ENCODE measurements around the gene CHD9. TPM values are rescaled to one million over a fixed set of nuclear protein-coding genes. Genes with fewer than 3 reads are reported as not detected.

CHD9 gene
- polyA plus RNA-seq, 3 donors, result 15.8 to 26.1 (median 22.5) TPM

DNA sequence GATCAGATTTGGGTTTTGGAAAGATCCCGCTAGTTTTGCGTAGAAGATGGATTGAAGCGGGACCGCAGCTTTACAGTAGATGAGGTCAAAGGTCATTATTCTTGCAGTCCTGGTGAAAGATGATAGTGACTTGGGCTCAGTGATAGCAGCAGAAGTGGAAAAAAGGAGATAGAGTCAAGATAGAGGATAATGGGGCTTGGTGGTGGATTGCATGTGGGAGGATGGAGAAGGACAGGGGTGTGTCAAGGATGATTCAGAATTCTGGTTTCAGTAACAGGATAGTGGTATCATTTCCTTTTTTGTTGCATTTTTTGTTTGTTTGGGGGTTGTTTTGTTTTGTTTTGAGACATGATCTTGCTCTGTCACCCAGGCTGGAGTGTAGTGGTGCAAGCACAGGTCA is 30.7 kb upstream of the CHD9 start:
- Histone ChIP-seq H3K4me1 (ENCODE audit: control insufficient read depth in 1 of 2, insufficient read depth in 2 of 2, low read length in 2 of 2) (no peaks in the 10 kb centered on the region), H3K79me2 (ENCODE audit: insufficient read depth, low read length) (no peaks in the 10 kb centered on the region), H3K4me2 (replicated peaks; ENCODE audit: extremely low read depth, low read length, poor library complexity, severe bottlenecking) (no peak overlapping the region), H3K9me3 (replicated peaks in 1 of 2; ENCODE audit: control insufficient read depth in 1 of 2, insufficient read depth in 1 of 2, low read length in 2 of 2) (no peaks in the 10 kb centered on the region), H3K9ac (ENCODE audit: insufficient read depth, low read length, poor library complexity, severe bottlenecking) (no peak overlapping the region), H3K27ac (ENCODE audit: low read depth in 1 of 2, low read length in 2 of 2) (no peak overlapping the region), H2AFZ (ENCODE audit: insufficient read depth, low read depth, low read length, poor library complexity, severe bottlenecking) (no peak overlapping the region), H3K4me3 (replicated peaks in 1 of 3; ENCODE audit: low read depth in 2 of 3, low read length in 3 of 3) (no peak overlapping the region), H3K27me3 (ENCODE audit: control insufficient read depth in 2 of 2, insufficient read depth in 2 of 2, low read length in 2 of 2) (no peaks in the 10 kb centered on the region), H4K20me1 (ENCODE audit: insufficient read depth, low read length) (no peaks in the 10 kb centered on the region), H3K36me3 (replicated peaks in 1 of 2; ENCODE audit: control insufficient read depth in 1 of 2, insufficient read depth in 2 of 2, low read length in 2 of 2) (no peaks in the 10 kb centered on the region)
- H3K27me3 Mint-ChIP-seq (ENCODE audit: low read depth in 3 of 3), result peaks cover 2 to 9% (median 7%) of the 10 kb centered on the region in 3 donors
- DNase-seq, result no peak
- no peaks in the 10 kb centered on the region for H3K36me3 Mint-ChIP-seq
- no peak overlapping the region for H3K4me3 Mint-ChIP-seq
- TF ChIP-seq, protein P1, sequence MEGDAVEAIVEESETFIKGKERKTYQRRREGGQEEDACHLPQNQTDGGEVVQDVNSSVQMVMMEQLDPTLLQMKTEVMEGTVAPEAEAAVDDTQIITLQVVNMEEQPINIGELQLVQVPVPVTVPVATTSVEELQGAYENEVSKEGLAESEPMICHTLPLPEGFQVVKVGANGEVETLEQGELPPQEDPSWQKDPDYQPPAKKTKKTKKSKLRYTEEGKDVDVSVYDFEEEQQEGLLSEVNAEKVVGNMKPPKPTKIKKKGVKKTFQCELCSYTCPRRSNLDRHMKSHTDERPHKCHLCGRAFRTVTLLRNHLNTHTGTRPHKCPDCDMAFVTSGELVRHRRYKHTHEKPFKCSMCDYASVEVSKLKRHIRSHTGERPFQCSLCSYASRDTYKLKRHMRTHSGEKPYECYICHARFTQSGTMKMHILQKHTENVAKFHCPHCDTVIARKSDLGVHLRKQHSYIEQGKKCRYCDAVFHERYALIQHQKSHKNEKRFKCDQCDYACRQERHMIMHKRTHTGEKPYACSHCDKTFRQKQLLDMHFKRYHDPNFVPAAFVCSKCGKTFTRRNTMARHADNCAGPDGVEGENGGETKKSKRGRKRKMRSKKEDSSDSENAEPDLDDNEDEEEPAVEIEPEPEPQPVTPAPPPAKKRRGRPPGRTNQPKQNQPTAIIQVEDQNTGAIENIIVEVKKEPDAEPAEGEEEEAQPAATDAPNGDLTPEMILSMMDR (IDR thresholded peaks at IDR 0.05), result no peak
- intact Hi-C loops (cut with micrococcal nuclease), result loop anchor here in 1 of 2 donors (10.0 kb wide), 1 partner anchor 839 kb away; no protein-coding TSS in a partner anchor
- no peaks in the 10 kb centered on the region for H3K9me3 Mint-ChIP-seq
- WGBS (ENCODE audit: insufficient coverage), result 98% methylated on average over 4 of the region's 4 CpGs
- peaks cover 3% of the 10 kb centered on the region for H3K4me1 Mint-ChIP-seq
- no peak overlapping the region for H3K27ac Mint-ChIP-seq

DNA sequence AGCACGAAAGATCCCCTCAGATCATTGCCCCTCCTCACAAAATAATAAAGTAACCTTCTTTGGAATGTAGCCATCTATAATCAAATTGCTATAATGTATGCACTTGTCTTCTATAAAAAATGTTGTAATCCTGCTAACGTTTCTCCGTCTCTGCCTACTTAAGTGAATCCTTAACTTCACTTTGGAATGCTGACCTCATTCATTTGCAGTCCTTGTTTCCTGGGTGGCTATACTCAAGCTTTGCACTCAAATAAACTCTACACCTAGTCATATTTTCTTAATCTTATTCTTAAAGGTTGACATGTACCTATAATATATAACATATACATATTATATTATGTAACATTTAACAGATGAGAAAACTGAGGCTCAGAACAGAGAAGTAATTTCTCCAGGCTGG is 24.8 kb upstream of the CHD9 start:
- WGBS (ENCODE audit: insufficient coverage), result no CpG with 5 or more reads among the region's 3 CpGs

More for the DNA sequence above, 24.8 kb upstream of the CHD9 start:
- H3K27ac ChIP-seq (ENCODE audit: low read depth in 1 of 2, low read length in 2 of 2), result no peak overlapping the region
- H3K4me1 ChIP-seq (ENCODE audit: control insufficient read depth in 1 of 2, insufficient read depth in 2 of 2, low read length in 2 of 2), result no peaks in the 10 kb centered on the region
- H3K36me3 Mint-ChIP-seq, result no peaks in the 10 kb centered on the region
- peaks cover 0 to 8% (median 4%) of the 10 kb centered on the region in 7 donors for H3K9me3 Mint-ChIP-seq
- H3K79me2 ChIP-seq (ENCODE audit: insufficient read depth, low read length), result no peaks in the 10 kb centered on the region
- intact Hi-C loops (cut with micrococcal nuclease), result loop anchor here in 1 of 2 donors (10.0 kb wide), 1 partner anchor 845 kb away; no protein-coding TSS in a partner anchor
- no peaks in the 10 kb centered on the region for H3K9me3 ChIP-seq (replicated peaks in 1 of 2; ENCODE audit: control insufficient read depth in 1 of 2, insufficient read depth in 1 of 2, low read length in 2 of 2)
- DNase-seq, result no peak
- H3K4me2 ChIP-seq (replicated peaks; ENCODE audit: extremely low read depth, low read length, poor library complexity, severe bottlenecking), result no peak overlapping the region
- H2AFZ ChIP-seq (ENCODE audit: insufficient read depth, low read depth, low read length, poor library complexity, severe bottlenecking), result no peak overlapping the region
- no peak overlapping the region for H3K27ac Mint-ChIP-seq
- peaks cover 6% of the 10 kb centered on the region for H3K4me1 Mint-ChIP-seq
- no peaks in the 10 kb centered on the region for H4K20me1 ChIP-seq (ENCODE audit: insufficient read depth, low read length)
- no peak overlapping the region for H3K4me3 Mint-ChIP-seq
- peaks cover 3 to 7% (median 6%) of the 10 kb centered on the region in 3 donors for H3K27me3 Mint-ChIP-seq (ENCODE audit: low read depth in 3 of 3)
- TF ChIP-seq, protein P1 (IDR thresholded peaks at IDR 0.05), result no peak
- H3K27me3 ChIP-seq (ENCODE audit: control insufficient read depth in 2 of 2, insufficient read depth in 2 of 2, low read length in 2 of 2), result no peaks in the 10 kb centered on the region
- H3K9ac ChIP-seq (ENCODE audit: insufficient read depth, low read length, poor library complexity, severe bottlenecking), result no peak overlapping the region
- no peak overlapping the region for H3K4me3 ChIP-seq (replicated peaks in 1 of 3; ENCODE audit: low read depth in 2 of 3, low read length in 3 of 3)
- H3K36me3 ChIP-seq (replicated peaks in 1 of 2; ENCODE audit: control insufficient read depth in 1 of 2, insufficient read depth in 2 of 2, low read length in 2 of 2), result no peaks in the 10 kb centered on the region
